ENCODE data around the gene GGN.

- TF ChIP-seq POLR2A (IDR thresholded peaks at IDR 0.05) (no peak), CTCF (IDR thresholded peaks at IDR 0.05) (no peak)
Observed at GRCh38 chr19:38392707-38393308, 5.0 kb upstream of the GGN start.
